ENCODE data around the gene SEC31B. TPM values are rescaled to one million over a fixed set of nuclear protein-coding genes. Genes with fewer than 3 reads are reported as not detected.
A peak's percentile ranks its signal among the peaks of the same experiment; 100 is the strongest.

Gene SEC31B
- polyA plus RNA-seq, 3 donors = 0.05 to 50.2 (median 0.09) TPM

DNA sequence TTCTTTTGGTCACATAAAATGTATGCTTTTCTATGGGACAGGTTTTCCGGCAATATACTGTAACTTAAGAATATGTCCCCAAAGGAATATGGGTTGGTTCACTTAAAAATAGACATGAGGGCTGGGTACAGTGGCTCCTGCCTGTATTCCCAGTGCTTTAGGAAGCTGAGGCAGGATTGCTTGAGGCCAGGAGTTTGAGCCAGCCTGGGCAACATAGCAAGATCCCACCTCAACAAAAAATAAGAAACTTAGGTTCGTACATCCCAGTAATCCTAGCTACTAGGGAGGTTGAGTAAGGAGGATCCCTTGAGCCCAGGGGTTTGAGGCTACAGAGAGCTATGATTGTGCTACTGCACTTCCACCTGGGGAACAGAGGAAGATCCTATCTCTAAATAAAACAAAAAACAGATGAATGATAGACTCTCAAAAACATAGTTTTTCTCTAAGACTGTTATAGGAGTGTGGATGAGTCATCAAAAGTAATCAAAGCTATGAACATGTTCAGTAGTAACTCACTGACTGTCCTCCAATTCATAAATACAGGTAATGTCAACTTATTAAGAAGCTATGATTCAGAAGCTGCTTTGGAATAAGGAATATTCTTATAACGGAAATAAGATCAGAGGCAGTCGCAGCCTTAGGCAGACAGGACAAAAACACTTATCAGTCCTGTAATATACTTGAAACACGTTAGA is 2.6 kb upstream of the SEC31B start:
- Histone ChIP-seq H3K9ac (ENCODE audit: insufficient read depth, low read length, poor library complexity, severe bottlenecking) (no peak overlapping the region), H3K4me3 (replicated peaks in 1 of 3; ENCODE audit: low read depth in 2 of 3, low read length in 3 of 3) (no peak overlapping the region), H3K36me3 (replicated peaks in 1 of 2; ENCODE audit: control insufficient read depth in 1 of 2, insufficient read depth in 2 of 2, low read length in 2 of 2) (peaks cover 48 to 58% of the 10 kb centered on the region in 2 donors), H3K27me3 (ENCODE audit: control insufficient read depth in 2 of 2, insufficient read depth in 2 of 2, low read length in 2 of 2) (peaks cover 16 to 18% of the 10 kb centered on the region in 2 donors), H2AFZ (ENCODE audit: insufficient read depth, low read depth, low read length, poor library complexity, severe bottlenecking) (no peak overlapping the region), H3K9me3 (replicated peaks in 1 of 2; ENCODE audit: control insufficient read depth in 1 of 2, insufficient read depth in 1 of 2, low read length in 2 of 2) (peaks cover 0 to 13% of the 10 kb centered on the region in 2 donors), H3K4me1 (ENCODE audit: control insufficient read depth in 1 of 2, insufficient read depth in 2 of 2, low read length in 2 of 2) (peaks cover 5 to 10% of the 10 kb centered on the region in 2 donors), H3K4me2 (replicated peaks; ENCODE audit: extremely low read depth, low read length, poor library complexity, severe bottlenecking) (no peak overlapping the region), H3K79me2 (ENCODE audit: insufficient read depth, low read length) (no peaks in the 10 kb centered on the region), H3K27ac (ENCODE audit: low read depth in 1 of 2, low read length in 2 of 2) (no peak overlapping the region), H4K20me1 (ENCODE audit: insufficient read depth, low read length) (peaks cover 4% of the 10 kb centered on the region)
- DNase-seq = no peak
- peak overlapping the region in 1 of 7 donors; percentile 41 for H3K27ac Mint-ChIP-seq
- peaks cover 68 to 71% of the 10 kb centered on the region in 2 donors for H3K36me3 Mint-ChIP-seq
- H3K4me1 Mint-ChIP-seq = peaks cover 12% of the 10 kb centered on the region
- no peak overlapping the region for H3K4me3 Mint-ChIP-seq
- H3K9me3 Mint-ChIP-seq = peaks cover 0 to 7% (median 0%) of the 10 kb centered on the region in 7 donors
- WGBS (ENCODE audit: insufficient coverage) = no CpG with 5 or more reads among the region's 5 CpGs
- H3K27me3 Mint-ChIP-seq (ENCODE audit: low read depth in 3 of 3) = peaks cover 20 to 24% (median 22%) of the 10 kb centered on the region in 3 donors
- TF ChIP-seq CTCF (IDR thresholded peaks at IDR 0.05) = no peak
- intact Hi-C loops (cut with micrococcal nuclease) = loop anchor here in 1 of 2 donors (5.0 kb wide), 2 partner anchors 85 to 185 kb away; no protein-coding TSS in a partner anchor

- peaks cover 20 to 24% (median 22%) of the 10 kb centered on the region in 3 donors for H3K27me3 Mint-ChIP-seq (ENCODE audit: low read depth in 3 of 3)
- no peak overlapping the region for H3K9ac ChIP-seq (ENCODE audit: insufficient read depth, low read length, poor library complexity, severe bottlenecking)
- no peak overlapping the region for H3K27ac ChIP-seq (ENCODE audit: low read depth in 1 of 2, low read length in 2 of 2)
- intact Hi-C loops (cut with micrococcal nuclease) = loop anchor here in 1 of 2 donors (5.0 kb wide), 2 partner anchors 84 to 184 kb away; no protein-coding TSS in a partner anchor
- no peak overlapping the region for H3K27ac Mint-ChIP-seq
- H3K27me3 ChIP-seq (ENCODE audit: control insufficient read depth in 2 of 2, insufficient read depth in 2 of 2, low read length in 2 of 2) = peaks cover 16 to 18% of the 10 kb centered on the region in 2 donors
- peaks cover 4% of the 10 kb centered on the region for H4K20me1 ChIP-seq (ENCODE audit: insufficient read depth, low read length)
- TF ChIP-seq CTCF (IDR thresholded peaks at IDR 0.05) = no peak
- peaks cover 12% of the 10 kb centered on the region for H3K4me1 Mint-ChIP-seq
- H3K36me3 Mint-ChIP-seq = peaks cover 63 to 68% of the 10 kb centered on the region in 2 donors
- WGBS (ENCODE audit: insufficient coverage) = no CpG with 5 or more reads among the region's 3 CpGs
- H3K4me3 ChIP-seq (replicated peaks in 1 of 3; ENCODE audit: low read depth in 2 of 3, low read length in 3 of 3) = no peak overlapping the region
- no peaks in the 10 kb centered on the region for H3K79me2 ChIP-seq (ENCODE audit: insufficient read depth, low read length)
- H3K36me3 ChIP-seq (replicated peaks in 1 of 2; ENCODE audit: control insufficient read depth in 1 of 2, insufficient read depth in 2 of 2, low read length in 2 of 2) = peaks cover 36 to 46% of the 10 kb centered on the region in 2 donors
- H3K4me3 Mint-ChIP-seq = peak overlapping the region in 1 of 2 donors; percentile 21
- H3K9me3 Mint-ChIP-seq = peaks cover 0 to 7% (median 0%) of the 10 kb centered on the region in 7 donors
- no peak overlapping the region for H3K4me2 ChIP-seq (replicated peaks; ENCODE audit: extremely low read depth, low read length, poor library complexity, severe bottlenecking)
- peaks cover 5 to 10% of the 10 kb centered on the region in 2 donors for H3K4me1 ChIP-seq (ENCODE audit: control insufficient read depth in 1 of 2, insufficient read depth in 2 of 2, low read length in 2 of 2)
- H2AFZ ChIP-seq (ENCODE audit: insufficient read depth, low read depth, low read length, poor library complexity, severe bottlenecking) = no peak overlapping the region
- DNase-seq = no peak
- peaks cover 0 to 13% of the 10 kb centered on the region in 2 donors for H3K9me3 ChIP-seq (replicated peaks in 1 of 2; ENCODE audit: control insufficient read depth in 1 of 2, insufficient read depth in 1 of 2, low read length in 2 of 2)
Measured at GRCh38 chr10:100520811-100521210, 1.1 kb upstream of the SEC31B start.

Data from CD14-positive monocyte (primary cell).